Measurements from ENCODE around the gene JAZF1. TPM values are rescaled to one million over a fixed set of nuclear protein-coding genes. Genes with fewer than 3 reads are reported as not detected.

JAZF1 gene
- total and polyA plus RNA-seq, 9 donors: 10.4 to 36.0 (median 19.9) TPM

DNA sequence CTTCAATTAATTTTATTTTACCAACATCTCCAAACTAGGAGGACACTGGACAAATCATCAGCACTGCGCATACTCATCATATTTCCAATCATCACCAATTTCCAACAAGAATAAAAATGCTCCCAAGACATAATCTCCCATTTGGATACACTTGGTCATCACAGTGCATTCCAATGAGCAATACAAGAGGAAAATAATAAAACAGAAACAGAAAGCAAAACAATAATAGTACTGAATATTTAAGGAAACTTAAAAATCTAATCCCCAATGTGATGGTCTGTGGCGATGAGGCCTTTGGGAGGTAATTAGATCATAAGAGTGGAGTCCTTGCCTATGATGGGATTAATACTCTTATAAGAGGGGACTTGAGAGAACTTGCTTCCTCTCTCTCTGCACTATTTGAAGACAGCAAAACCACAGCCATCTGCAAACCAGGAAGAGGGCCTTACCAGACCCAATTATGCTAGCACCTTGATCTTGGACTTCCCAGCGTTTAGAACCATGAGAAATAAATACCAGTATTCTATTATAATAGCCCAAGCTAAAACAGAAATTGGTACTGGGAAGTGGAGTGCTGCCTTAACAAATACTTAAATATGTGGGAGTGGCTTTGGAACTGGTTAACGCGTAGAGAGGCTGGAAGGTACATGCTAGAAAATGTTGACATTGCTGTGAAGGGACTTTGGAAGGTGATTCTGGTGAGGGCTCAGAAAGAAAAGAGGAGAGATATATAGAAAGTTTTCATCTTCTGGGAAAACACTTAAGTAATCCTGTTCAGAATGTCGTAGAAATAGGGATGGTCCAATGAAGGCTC is 91.5 kb downstream of the JAZF1 start:
- 96 to 97% (median 96%) methylated on average over 6 of the region's 6 CpGs for WGBS, 3 donors
- no peaks in the 10 kb centered on the region for H3K9me3 ChIP-seq
- H3K36me3 ChIP-seq: no peaks in the 10 kb centered on the region
- TF ChIP-seq POLR2A (IDR thresholded peaks at IDR 0.05): no peak
- TF ChIP-seq, protein P1, sequence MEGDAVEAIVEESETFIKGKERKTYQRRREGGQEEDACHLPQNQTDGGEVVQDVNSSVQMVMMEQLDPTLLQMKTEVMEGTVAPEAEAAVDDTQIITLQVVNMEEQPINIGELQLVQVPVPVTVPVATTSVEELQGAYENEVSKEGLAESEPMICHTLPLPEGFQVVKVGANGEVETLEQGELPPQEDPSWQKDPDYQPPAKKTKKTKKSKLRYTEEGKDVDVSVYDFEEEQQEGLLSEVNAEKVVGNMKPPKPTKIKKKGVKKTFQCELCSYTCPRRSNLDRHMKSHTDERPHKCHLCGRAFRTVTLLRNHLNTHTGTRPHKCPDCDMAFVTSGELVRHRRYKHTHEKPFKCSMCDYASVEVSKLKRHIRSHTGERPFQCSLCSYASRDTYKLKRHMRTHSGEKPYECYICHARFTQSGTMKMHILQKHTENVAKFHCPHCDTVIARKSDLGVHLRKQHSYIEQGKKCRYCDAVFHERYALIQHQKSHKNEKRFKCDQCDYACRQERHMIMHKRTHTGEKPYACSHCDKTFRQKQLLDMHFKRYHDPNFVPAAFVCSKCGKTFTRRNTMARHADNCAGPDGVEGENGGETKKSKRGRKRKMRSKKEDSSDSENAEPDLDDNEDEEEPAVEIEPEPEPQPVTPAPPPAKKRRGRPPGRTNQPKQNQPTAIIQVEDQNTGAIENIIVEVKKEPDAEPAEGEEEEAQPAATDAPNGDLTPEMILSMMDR (IDR thresholded peaks at IDR 0.05): no peak
- TF ChIP-seq EP300 (IDR thresholded peaks at IDR 0.05): no peak
- no peak overlapping the region for H3K4me3 ChIP-seq
- no peak for DNase-seq
- H3K27ac ChIP-seq: no peak overlapping the region
- no peaks in the 10 kb centered on the region for H3K4me1 ChIP-seq (ENCODE audit: insufficient read depth)
- intact Hi-C loops (cut with DNase I): no loop called here
- no peaks in the 10 kb centered on the region for H3K27me3 ChIP-seq

DNA sequence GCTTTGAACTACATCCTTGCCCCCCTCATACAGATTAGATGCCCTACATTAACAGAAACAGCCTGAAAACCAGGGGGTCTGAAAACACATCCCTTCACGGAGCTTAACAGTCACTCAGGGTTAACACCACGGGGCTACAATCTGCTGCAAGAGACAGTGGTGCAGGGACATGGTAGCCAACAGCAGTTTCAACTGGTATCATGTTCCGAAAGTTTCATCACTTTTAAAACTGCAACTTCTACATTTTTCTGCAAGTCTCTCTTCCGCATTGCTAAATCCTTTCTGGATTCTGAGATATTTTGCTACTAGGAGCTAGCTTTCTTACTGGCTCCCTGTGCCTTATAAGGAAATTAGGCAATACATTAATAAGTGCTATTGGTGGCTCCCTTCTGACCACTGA is 92.6 kb downstream of the JAZF1 start:
- WGBS, 3 donors: 75 to 86% (median 78%) methylated on average over 4 of the region's 4 CpGs
- H3K36me3 ChIP-seq: no peaks in the 10 kb centered on the region
- no peaks in the 10 kb centered on the region for H3K27me3 ChIP-seq
- intact Hi-C loops (cut with DNase I): no loop called here
- H3K27ac ChIP-seq: no peak overlapping the region
- TF ChIP-seq POLR2A (IDR thresholded peaks at IDR 0.05): no peak
- no peak overlapping the region for H3K4me3 ChIP-seq
- no peak for DNase-seq
- H3K4me1 ChIP-seq (ENCODE audit: insufficient read depth): no peaks in the 10 kb centered on the region
- H3K9me3 ChIP-seq: no peaks in the 10 kb centered on the region

DNA sequence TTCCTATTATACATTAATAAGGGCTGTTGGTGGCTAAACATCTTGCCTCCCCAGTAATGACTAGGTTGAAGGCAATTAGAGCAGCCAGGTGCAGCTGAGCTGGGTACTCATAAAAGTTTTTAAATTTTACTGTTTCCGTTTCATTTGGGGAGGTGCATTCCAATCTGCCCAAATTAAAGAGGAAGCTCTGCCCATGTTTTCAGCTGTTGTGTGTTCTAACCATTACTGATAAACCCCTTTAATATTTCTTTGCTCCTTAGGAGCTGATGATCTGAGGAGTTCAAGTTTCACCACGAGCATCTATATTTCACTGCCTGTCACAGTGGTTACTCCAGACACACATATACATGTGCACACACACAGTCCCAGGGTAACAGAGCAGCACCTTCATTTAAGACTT is 94.4 kb downstream of the JAZF1 start:
- WGBS, 3 donors: 52 to 78% (median 69%) methylated on average over 2 of the region's 2 CpGs
- TF ChIP-seq POLR2A (IDR thresholded peaks at IDR 0.05) (no peak), EP300 (IDR thresholded peaks at IDR 0.05) (no peak)
- TF ChIP-seq, protein P1 (IDR thresholded peaks at IDR 0.05): no peak
- H3K27ac ChIP-seq: no peak overlapping the region
- H3K36me3 ChIP-seq: no peaks in the 10 kb centered on the region
- intact Hi-C loops (cut with DNase I): no loop called here
- no peaks in the 10 kb centered on the region for H3K9me3 ChIP-seq
- H3K27me3 ChIP-seq: no peaks in the 10 kb centered on the region
- peaks cover under 1% of the 10 kb centered on the region for H3K4me1 ChIP-seq (ENCODE audit: insufficient read depth)
- H3K4me3 ChIP-seq: no peak overlapping the region
- DNase-seq: no peak

DNA sequence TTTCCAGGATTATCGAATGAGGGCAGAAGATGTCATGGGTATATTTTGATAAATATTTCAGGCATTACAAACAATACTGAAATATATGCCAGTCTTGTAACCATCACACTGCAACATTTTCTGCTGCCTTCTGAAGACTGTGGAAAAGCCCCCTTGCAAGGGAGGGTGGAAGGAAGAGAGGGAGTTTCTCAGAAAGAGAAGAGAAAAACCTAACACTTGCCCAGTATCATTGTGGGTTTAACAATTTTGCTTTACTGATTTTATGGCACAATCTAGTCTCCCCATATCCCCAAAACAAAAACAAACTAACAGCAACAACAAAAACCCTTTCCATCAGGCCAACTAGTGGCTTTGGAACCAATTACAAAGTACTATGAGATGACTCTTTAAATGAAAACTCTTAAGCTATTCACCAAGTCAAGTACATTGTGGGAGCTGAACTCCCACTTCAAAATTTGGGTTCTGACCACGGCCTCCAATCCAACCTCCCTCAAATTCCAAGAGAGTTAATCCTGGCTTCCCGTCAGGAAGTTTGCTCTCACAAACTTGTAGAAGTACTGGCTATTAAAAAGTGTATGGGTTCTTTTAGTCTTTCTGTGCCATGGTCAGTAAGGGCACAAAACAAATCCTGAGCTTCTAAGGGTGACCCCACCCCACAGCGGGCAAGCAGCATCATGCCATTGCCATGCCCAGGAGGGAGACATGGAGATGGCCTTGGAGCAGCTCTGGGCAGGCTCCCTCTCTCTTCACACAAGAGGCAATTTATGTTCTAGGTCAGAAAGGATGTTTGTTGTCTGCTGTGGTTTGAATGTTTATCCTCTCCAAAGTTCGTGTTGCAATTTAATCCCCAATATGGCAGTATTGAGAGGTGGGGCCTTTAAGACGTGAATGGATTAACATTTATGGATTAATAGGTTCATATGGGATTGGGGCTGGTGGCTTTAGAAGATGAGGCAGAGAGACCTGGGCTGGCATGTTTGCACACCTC is 96.3 kb downstream of the JAZF1 start:
- peaks cover 10% of the 10 kb centered on the region for H3K4me1 ChIP-seq (ENCODE audit: insufficient read depth)
- H3K36me3 ChIP-seq: no peaks in the 10 kb centered on the region
- no peak for TF ChIP-seq POLR2A (IDR thresholded peaks at IDR 0.05)
- TF ChIP-seq, protein P1 (IDR thresholded peaks at IDR 0.05): no peak
- no peak for TF ChIP-seq EP300 (IDR thresholded peaks at IDR 0.05)
- H3K27ac ChIP-seq: no peak overlapping the region
- no peak overlapping the region for H3K4me3 ChIP-seq
- 63 to 68% (median 67%) methylated on average over 6 of the region's 6 CpGs for WGBS, 3 donors
- no peaks in the 10 kb centered on the region for H3K27me3 ChIP-seq
- no peak for DNase-seq
- H3K9me3 ChIP-seq: no peaks in the 10 kb centered on the region
- intact Hi-C loops (cut with DNase I): no loop called here
